Panc1 (cell line): Measurements from ENCODE around the gene TNFAIP8L1. TPM values are rescaled to one million over a fixed set of nuclear protein-coding genes. Genes with fewer than 3 reads are reported as not detected.

Experiments
- total RNA-seq: library from RNA; stranded (reverse); gene quantifications from one replicate; pipeline ENCODE4 v1.2.1, GENCODE V29; 2021; ENCODE audit not compliant: unreplicated experiment

Gene TNFAIP8L1
- total RNA-seq, 1 experiment from 2014 or later: 4.8 TPM

Other genes starting within 250 kb of the TNFAIP8L1 start
- 57.1 TPM for gene SH3GL1, start 239.0 kb upstream of the TNFAIP8L1 start, total RNA-seq
- gene CHAF1A, start 236.9 kb upstream of the TNFAIP8L1 start, total RNA-seq: 45.4 TPM
- 55.6 TPM for gene UBXN6, start 181.7 kb upstream of the TNFAIP8L1 start, total RNA-seq
- 56.9 TPM for gene HDGFL2, start 167.2 kb upstream of the TNFAIP8L1 start, total RNA-seq
- gene PLIN4, start 121.0 kb upstream of the TNFAIP8L1 start, total RNA-seq: 10.2 TPM
- 0.64 TPM for gene PLIN5, start 104.3 kb upstream of the TNFAIP8L1 start, total RNA-seq
- gene LRG1, start 99.5 kb upstream of the TNFAIP8L1 start, total RNA-seq: 0.08 TPM
- 5.7 TPM for gene SEMA6B, start 79.8 kb upstream of the TNFAIP8L1 start, total RNA-seq
- 78.1 TPM for gene MYDGF, start 30.8 kb downstream of the TNFAIP8L1 start, total RNA-seq
- gene DPP9, start 84.3 kb downstream of the TNFAIP8L1 start, total RNA-seq: 108 TPM
- 13.4 TPM for gene FEM1A, start 152.2 kb downstream of the TNFAIP8L1 start, total RNA-seq
- gene TICAM1, start 192.2 kb downstream of the TNFAIP8L1 start, total RNA-seq: 12.2 TPM
- gene PLIN3, start 228.2 kb downstream of the TNFAIP8L1 start, total RNA-seq: 157 TPM